Measurements from ENCODE around the gene IZUMO1. TPM values are rescaled to one million over a fixed set of nuclear protein-coding genes. Genes with fewer than 3 reads are reported as not detected.

The IZUMO1 gene
- total and polyA plus RNA-seq, 2 experiments from 2014 or later, result not detected

DNA sequence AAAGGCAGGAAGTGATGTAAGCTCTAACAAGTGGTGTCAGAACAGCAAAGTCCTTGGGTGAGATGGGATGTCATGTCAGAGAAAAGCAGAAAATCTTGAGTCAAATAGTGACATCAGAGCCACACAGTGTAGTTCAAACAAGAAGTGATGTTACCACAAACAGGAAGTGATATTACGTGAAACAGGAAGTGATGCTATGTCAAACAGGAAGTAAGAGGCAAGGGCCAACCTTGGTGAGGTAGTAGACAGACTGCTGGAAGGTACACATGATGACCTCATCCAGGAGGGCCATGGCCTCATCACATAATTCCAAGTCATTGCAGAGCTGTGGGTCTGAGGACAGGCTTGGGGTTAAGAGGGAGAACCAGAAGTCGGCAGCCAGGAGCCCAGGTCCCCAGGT lies 20.2 kb downstream of the IZUMO1 start:
- Histone ChIP-seq H3K4me1 (ENCODE audit: low read depth) (no peaks in the 10 kb centered on the region), H3K36me3 (no peaks in the 10 kb centered on the region), H3K27me3 (no peaks in the 10 kb centered on the region), H3K27ac (no peak overlapping the region), H3K4me3 (no peak overlapping the region), H3K9me3 (ENCODE audit: low read depth) (no peaks in the 10 kb centered on the region)
- TF ChIP-seq, protein P1, sequence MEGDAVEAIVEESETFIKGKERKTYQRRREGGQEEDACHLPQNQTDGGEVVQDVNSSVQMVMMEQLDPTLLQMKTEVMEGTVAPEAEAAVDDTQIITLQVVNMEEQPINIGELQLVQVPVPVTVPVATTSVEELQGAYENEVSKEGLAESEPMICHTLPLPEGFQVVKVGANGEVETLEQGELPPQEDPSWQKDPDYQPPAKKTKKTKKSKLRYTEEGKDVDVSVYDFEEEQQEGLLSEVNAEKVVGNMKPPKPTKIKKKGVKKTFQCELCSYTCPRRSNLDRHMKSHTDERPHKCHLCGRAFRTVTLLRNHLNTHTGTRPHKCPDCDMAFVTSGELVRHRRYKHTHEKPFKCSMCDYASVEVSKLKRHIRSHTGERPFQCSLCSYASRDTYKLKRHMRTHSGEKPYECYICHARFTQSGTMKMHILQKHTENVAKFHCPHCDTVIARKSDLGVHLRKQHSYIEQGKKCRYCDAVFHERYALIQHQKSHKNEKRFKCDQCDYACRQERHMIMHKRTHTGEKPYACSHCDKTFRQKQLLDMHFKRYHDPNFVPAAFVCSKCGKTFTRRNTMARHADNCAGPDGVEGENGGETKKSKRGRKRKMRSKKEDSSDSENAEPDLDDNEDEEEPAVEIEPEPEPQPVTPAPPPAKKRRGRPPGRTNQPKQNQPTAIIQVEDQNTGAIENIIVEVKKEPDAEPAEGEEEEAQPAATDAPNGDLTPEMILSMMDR (IDR thresholded peaks at IDR 0.05; ENCODE audit: low read depth, low read length), result no peak
- DNase-seq (ENCODE audit: low read depth in 1 of 2, low spot score in 1 of 2), result no peak

- no peaks in the 10 kb centered on the region for H3K36me3 ChIP-seq
- TF ChIP-seq, protein P1 (IDR thresholded peaks at IDR 0.05; ENCODE audit: low read depth, low read length), result no peak
- H3K27ac ChIP-seq, result no peak overlapping the region
- DNase-seq (ENCODE audit: low read depth in 1 of 2, low spot score in 1 of 2), result peak; percentile 66 to 98
- no peaks in the 10 kb centered on the region for H3K27me3 ChIP-seq
- no peaks in the 10 kb centered on the region for H3K9me3 ChIP-seq (ENCODE audit: low read depth)
- H3K4me3 ChIP-seq, result no peak overlapping the region
- peaks cover 3% of the 10 kb centered on the region for H3K4me1 ChIP-seq (ENCODE audit: low read depth)
Measured at GRCh38 chr19:48724796-48725753, 21.6 kb downstream of the IZUMO1 start.

GRCh38 chr19:48722196-48722708 lies 24.5 kb downstream of the IZUMO1 start:
- DNase-seq (ENCODE audit: low read depth in 1 of 2, low spot score in 1 of 2), result no peak
- Histone ChIP-seq H3K4me3 (no peak overlapping the region), H3K27me3 (no peaks in the 10 kb centered on the region), H3K9me3 (ENCODE audit: low read depth) (no peaks in the 10 kb centered on the region), H3K36me3 (no peaks in the 10 kb centered on the region), H3K4me1 (ENCODE audit: low read depth) (peaks cover 16% of the 10 kb centered on the region), H3K27ac (no peak overlapping the region)
- TF ChIP-seq, protein P1 (IDR thresholded peaks at IDR 0.05; ENCODE audit: low read depth, low read length), result no peak

DNA sequence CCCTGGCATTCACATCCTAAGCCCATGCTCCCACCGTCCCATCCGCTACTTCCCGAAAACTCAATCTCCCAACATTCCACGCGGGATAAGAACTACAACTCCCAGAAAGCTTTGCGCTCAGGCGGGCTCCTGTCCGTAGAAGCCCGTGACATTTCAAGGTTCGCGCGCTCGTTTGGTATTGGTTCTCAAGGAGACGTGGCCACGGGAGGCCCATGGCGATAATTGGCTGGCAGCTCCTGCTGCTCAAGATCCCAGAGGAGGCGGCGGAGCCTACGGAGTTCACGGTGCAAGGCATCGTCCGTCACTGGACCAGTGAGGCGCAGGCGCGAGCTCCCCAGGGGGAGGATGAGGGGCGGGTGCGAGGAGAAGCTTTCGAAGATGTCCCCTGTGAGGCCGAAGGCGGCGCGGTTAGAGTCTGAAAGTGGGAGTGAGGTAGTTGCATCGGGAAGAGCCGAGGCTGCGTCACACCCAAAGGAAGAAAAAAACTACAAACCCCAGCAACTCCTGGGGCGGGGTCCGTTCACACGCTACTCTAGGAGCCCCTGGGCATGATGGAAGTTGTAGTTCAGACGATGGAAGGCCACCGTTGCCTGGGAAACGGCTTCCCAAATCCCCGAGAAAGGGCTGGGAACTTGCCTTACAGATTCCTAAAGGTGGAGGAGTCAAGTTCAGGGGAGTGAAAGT lies 26.0 kb downstream of the IZUMO1 start:
- peak; percentile 100 for DNase-seq (ENCODE audit: low read depth in 1 of 2, low spot score in 1 of 2)
- Histone ChIP-seq H3K27me3 (no peaks in the 10 kb centered on the region), H3K4me1 (ENCODE audit: low read depth) (peaks cover 22% of the 10 kb centered on the region), H3K9me3 (ENCODE audit: low read depth) (no peaks in the 10 kb centered on the region), H3K4me3 (peak overlapping the region; percentile 65), H3K36me3 (no peaks in the 10 kb centered on the region), H3K27ac (peak overlapping the region; percentile 60)
- TF ChIP-seq, protein P1 (IDR thresholded peaks at IDR 0.05; ENCODE audit: low read depth, low read length), result no peak

GRCh38 chr19:48720251-48720612 lies 26.5 kb downstream of the IZUMO1 start:
- TF ChIP-seq, protein P1 (IDR thresholded peaks at IDR 0.05; ENCODE audit: low read depth, low read length), result no peak
- Histone ChIP-seq H3K9me3 (ENCODE audit: low read depth) (no peaks in the 10 kb centered on the region), H3K36me3 (no peaks in the 10 kb centered on the region), H3K4me3 (peak overlapping the region; percentile 65), H3K4me1 (ENCODE audit: low read depth) (peaks cover 22% of the 10 kb centered on the region), H3K27ac (peak overlapping the region; percentile 60), H3K27me3 (no peaks in the 10 kb centered on the region)
- no peak for DNase-seq (ENCODE audit: low read depth in 1 of 2, low spot score in 1 of 2)
